Thyroid gland (tissue), 4 donors: Measurements from ENCODE around the gene AGPAT4.

Experiments
- POLR2A ChIP-seq, 2 donors: fragments of 450-650 bp; IDR thresholded peaks; one replicate each; pipeline ENCODE4 v1.6.1; 2017; ENCODE audit warnings: antibody characterized with exemption in 2 of 2, mild to moderate bottlenecking in 2 of 2, moderate library complexity in 1 of 2
- TF ChIP-seq, protein P1 (sequence below), 6 experiments: fragments of 200-600 bp in 3 of 6; fragments of 450-650 bp in 3 of 6; sonication (generic) in 3 of 6; IDR thresholded peaks; one replicate each; pipeline ENCODE4 v1.5.1; 2016 to 2019; ENCODE audit warnings: antibody characterized with exemption in 6 of 6, mild to moderate bottlenecking in 2 of 6, inconsistent platforms in 1 of 6, moderate library complexity in 1 of 6

DNA sequence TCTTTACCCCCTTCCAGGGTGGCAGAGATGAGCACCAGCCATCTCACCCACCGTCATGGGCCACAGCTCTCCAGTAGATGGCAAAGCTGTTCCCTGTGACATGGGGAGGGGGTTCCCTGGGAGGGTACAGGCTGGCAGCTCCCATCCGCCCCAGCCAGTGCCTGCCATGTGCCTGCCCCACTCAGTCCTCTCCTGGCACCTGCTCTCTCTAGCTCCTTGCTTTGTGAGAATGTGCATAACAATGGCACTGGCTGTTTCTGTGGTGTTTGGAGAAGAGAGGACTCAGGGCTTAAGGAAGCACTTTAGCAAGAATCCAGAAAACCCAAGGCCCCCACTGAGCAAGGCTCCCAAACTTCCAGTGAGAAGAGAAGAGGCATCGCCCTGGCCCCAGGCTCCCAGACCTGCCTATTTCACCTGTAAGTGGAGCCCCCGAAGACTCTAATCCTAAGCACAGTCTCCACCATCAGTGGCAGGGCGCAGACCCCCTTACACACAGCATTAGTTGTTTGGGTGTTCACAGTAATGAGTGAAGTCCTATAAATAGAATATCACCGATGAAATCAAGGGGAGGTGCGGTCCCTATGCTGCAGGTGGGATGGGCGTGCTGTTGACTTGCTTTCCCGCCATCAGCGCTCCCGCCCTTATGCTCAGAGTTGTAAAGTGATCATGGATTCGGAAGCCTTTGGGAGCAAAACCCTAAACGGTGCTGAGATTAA lies 110.2 kb downstream of the AGPAT4 start:
- TF ChIP-seq, protein P1, sequence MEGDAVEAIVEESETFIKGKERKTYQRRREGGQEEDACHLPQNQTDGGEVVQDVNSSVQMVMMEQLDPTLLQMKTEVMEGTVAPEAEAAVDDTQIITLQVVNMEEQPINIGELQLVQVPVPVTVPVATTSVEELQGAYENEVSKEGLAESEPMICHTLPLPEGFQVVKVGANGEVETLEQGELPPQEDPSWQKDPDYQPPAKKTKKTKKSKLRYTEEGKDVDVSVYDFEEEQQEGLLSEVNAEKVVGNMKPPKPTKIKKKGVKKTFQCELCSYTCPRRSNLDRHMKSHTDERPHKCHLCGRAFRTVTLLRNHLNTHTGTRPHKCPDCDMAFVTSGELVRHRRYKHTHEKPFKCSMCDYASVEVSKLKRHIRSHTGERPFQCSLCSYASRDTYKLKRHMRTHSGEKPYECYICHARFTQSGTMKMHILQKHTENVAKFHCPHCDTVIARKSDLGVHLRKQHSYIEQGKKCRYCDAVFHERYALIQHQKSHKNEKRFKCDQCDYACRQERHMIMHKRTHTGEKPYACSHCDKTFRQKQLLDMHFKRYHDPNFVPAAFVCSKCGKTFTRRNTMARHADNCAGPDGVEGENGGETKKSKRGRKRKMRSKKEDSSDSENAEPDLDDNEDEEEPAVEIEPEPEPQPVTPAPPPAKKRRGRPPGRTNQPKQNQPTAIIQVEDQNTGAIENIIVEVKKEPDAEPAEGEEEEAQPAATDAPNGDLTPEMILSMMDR (IDR thresholded peaks at IDR 0.05): no peak
- no peak for TF ChIP-seq POLR2A (IDR thresholded peaks at IDR 0.05)
